MM.1S (cell line): ENCODE results near the gene GCK.

Source experiments
- DNase-seq: peaks from one replicate; pipeline ENCODE4 v3.0.0-alpha.2; 2015
- H2AFZ ChIP-seq: fragments of 300-600 bp; sonication (generic); 2 replicates; pipeline ENCODE4 v1.6.0; 2016; ENCODE audit warnings: antibody characterized with exemption, low read length
- H3F3A ChIP-seq: fragments of 300-600 bp; sonication (generic); 2 replicates; pipeline ENCODE4 v1.6.1; 2016; ENCODE audit warnings: mild to moderate bottlenecking, antibody characterized with exemption, low read length, moderate library complexity, mixed read lengths; ENCODE audit not compliant: insufficient read depth
- H3K27ac ChIP-seq: fragments of 300-600 bp; sonication (generic); 2 replicates; pipeline ENCODE4 v1.5.1; 2016; ENCODE audit warnings: mild to moderate bottlenecking, low read length
- H3K27me3 ChIP-seq: fragments of 300-600 bp; sonication (generic); replicated peaks from 2 replicates; pipeline ENCODE4 v1.6.0; 2016; ENCODE audit warnings: low read length; ENCODE audit not compliant: insufficient read depth
- H3K36me3 ChIP-seq: fragments of 300-600 bp; sonication (generic); replicated peaks from 2 replicates; pipeline ENCODE4 v1.6.1; 2016; ENCODE audit warnings: mild to moderate bottlenecking, low read length, mixed read lengths; ENCODE audit not compliant: insufficient read depth
- H3K4me1 ChIP-seq: fragments of 300-600 bp; sonication (generic); 2 replicates; pipeline ENCODE4 v1.6.1; 2016; ENCODE audit warnings: low read length, mixed read lengths
- H3K4me2 ChIP-seq: fragments of 300-600 bp; sonication (generic); 2 replicates; pipeline ENCODE4 v1.6.0; 2016; ENCODE audit warnings: low read depth, low read length
- H3K4me3 ChIP-seq: fragments of 300-600 bp; sonication (generic); 2 replicates; pipeline ENCODE4 v1.5.1; 2016; ENCODE audit warnings: low read length, mixed read lengths
- H3K79me2 ChIP-seq: fragments of 300-600 bp; sonication (generic); 2 replicates; pipeline ENCODE4 v1.6.1; 2016; ENCODE audit warnings: mixed run types, low read length, mixed read lengths
- H3K9ac ChIP-seq: fragments of 300-600 bp; sonication (generic); 2 replicates; pipeline ENCODE4 v1.6.1; 2016; ENCODE audit warnings: low read length, mixed read lengths
- H3K9me2 ChIP-seq: fragments of 300-600 bp; sonication (generic); replicated peaks from 2 replicates; pipeline ENCODE4 v1.6.1; 2016; ENCODE audit warnings: mild to moderate bottlenecking, low read length, mixed read lengths; ENCODE audit not compliant: insufficient read depth
- H3K9me3 ChIP-seq: fragments of 300-600 bp; sonication (generic); replicated peaks from 2 replicates; pipeline ENCODE4 v1.6.1; 2016; ENCODE audit warnings: mild to moderate bottlenecking, low read length, mixed read lengths; ENCODE audit not compliant: insufficient read depth
- H4K20me1 ChIP-seq: fragments of 300-600 bp; sonication (generic); 2 replicates; pipeline ENCODE4 v1.6.1; 2016; ENCODE audit warnings: mild to moderate bottlenecking, low read length, moderate library complexity, mixed read lengths; ENCODE audit not compliant: insufficient read depth
- CTCF ChIP-seq: fragments of 300-600 bp; sonication (generic); IDR thresholded peaks from 2 replicates; pipeline ENCODE4 v1.5.1; 2016; ENCODE audit warnings: antibody characterized with exemption, low read length, mixed read lengths
- EZH2 ChIP-seq: fragments of 300-600 bp; sonication (generic); optimal IDR thresholded peaks from 2 replicates; pipeline ENCODE3; 2017; ENCODE audit warnings: low read depth, mild to moderate bottlenecking, antibody characterized with exemption, low read length, mixed read lengths
- EZH2phosphoT487 ChIP-seq: fragments of 300-600 bp; sonication (generic); IDR thresholded peaks from 2 replicates; pipeline ENCODE4 v1.6.1; 2018; ENCODE audit warnings: antibody characterized with exemption, low read length

GCK gene

GRCh38 chr7:44134943-44135628, 54.2 kb downstream of the GCK start:
- no peaks in the 10 kb centered on the region for H3K4me1 ChIP-seq
- no peak for TF ChIP-seq CTCF
- no peak for TF ChIP-seq EZH2
- TF ChIP-seq EZH2phosphoT487: no peak
- H3K79me2 ChIP-seq: no peaks in the 10 kb centered on the region
- H4K20me1 ChIP-seq: no peaks in the 10 kb centered on the region
- no peaks in the 10 kb centered on the region for H3K9me3 ChIP-seq
- H3K27ac ChIP-seq: no peak overlapping the region
- no peaks in the 10 kb centered on the region for H3K36me3 ChIP-seq
- H3K9ac ChIP-seq: no peak overlapping the region
- no peak overlapping the region for H2AFZ ChIP-seq
- no peaks in the 10 kb centered on the region for H3K9me2 ChIP-seq
- no peak for DNase-seq
- H3K4me2 ChIP-seq: no peak overlapping the region
- H3K27me3 ChIP-seq: no peaks in the 10 kb centered on the region
- no peaks in the 10 kb centered on the region for H3F3A ChIP-seq
- H3K4me3 ChIP-seq: no peak overlapping the region

DNA sequence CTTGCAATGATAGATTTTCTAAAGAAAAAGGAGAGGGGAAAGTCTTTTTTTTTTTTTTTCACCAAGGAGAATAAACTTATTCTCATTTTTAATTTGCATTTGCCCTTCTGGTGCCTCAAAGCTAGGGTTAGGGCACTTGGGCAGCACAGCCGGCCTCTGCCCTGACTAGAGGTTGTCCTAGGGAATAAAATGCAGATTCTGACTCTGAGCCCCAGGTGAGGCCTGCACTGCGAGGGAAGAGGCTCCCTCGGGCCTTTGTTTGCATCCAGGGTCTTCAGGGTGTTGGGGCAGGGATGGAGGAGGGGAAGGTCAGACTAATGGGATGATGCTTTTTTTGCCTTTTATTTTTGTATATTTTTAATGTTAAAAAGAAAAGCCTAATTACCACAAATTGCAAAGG, 55.9 kb downstream of the GCK start:
- no peak overlapping the region for H3K9ac ChIP-seq
- H3K36me3 ChIP-seq: no peaks in the 10 kb centered on the region
- H3F3A ChIP-seq: no peaks in the 10 kb centered on the region
- no peaks in the 10 kb centered on the region for H4K20me1 ChIP-seq
- no peak overlapping the region for H2AFZ ChIP-seq
- no peak overlapping the region for H3K4me3 ChIP-seq
- no peak for DNase-seq
- H3K79me2 ChIP-seq: no peaks in the 10 kb centered on the region
- H3K9me3 ChIP-seq: no peaks in the 10 kb centered on the region
- no peaks in the 10 kb centered on the region for H3K27me3 ChIP-seq
- TF ChIP-seq CTCF (no peak), EZH2 (no peak), EZH2phosphoT487 (no peak)
- no peaks in the 10 kb centered on the region for H3K9me2 ChIP-seq
- H3K4me2 ChIP-seq: no peak overlapping the region
- H3K27ac ChIP-seq: no peak overlapping the region
- H3K4me1 ChIP-seq: no peaks in the 10 kb centered on the region

- TF ChIP-seq CTCF: no peak
- no peak for TF ChIP-seq EZH2phosphoT487
- TF ChIP-seq EZH2: no peak
- no peak overlapping the region for H3K4me3 ChIP-seq
- no peak overlapping the region for H2AFZ ChIP-seq
- no peak for DNase-seq
- H3K27me3 ChIP-seq: no peaks in the 10 kb centered on the region
- H3K79me2 ChIP-seq: no peaks in the 10 kb centered on the region
- H3K9ac ChIP-seq: no peak overlapping the region
- H3K4me2 ChIP-seq: no peak overlapping the region
- no peaks in the 10 kb centered on the region for H3F3A ChIP-seq
- no peaks in the 10 kb centered on the region for H3K4me1 ChIP-seq
- H3K9me3 ChIP-seq: no peaks in the 10 kb centered on the region
- H3K9me2 ChIP-seq: no peaks in the 10 kb centered on the region
- H4K20me1 ChIP-seq: no peaks in the 10 kb centered on the region
- no peak overlapping the region for H3K27ac ChIP-seq
- no peaks in the 10 kb centered on the region for H3K36me3 ChIP-seq
Observed at GRCh38 chr7:44132039-44132438, 57.2 kb downstream of the GCK start.
